NT2/D1 (cell line): ENCODE measurements around the gene POLN.

Experiments
- SUZ12 ChIP-seq: IDR thresholded peaks from 2 replicates; pipeline ENCODE4 v1.6.1; 2011; ENCODE audit not compliant: insufficient read length, insufficient read depth; ENCODE audit errors: extremely low read depth
- YY1 ChIP-seq: IDR thresholded peaks from 2 replicates; pipeline ENCODE4 v1.6.1; 2011; ENCODE audit not compliant: insufficient read length, insufficient read depth
- ZNF274 ChIP-seq: IDR thresholded peaks from 2 replicates; pipeline ENCODE4 v1.6.1; 2011; ENCODE audit warnings: mild to moderate bottlenecking, low read depth, low read length

- TF ChIP-seq ZNF274 (no peak), SUZ12 (no peak), YY1 (no peak)
Observed at GRCh38 chr4:2083116-2083825, 158.7 kb downstream of the POLN start.
